OCI-LY7 (cell line): ENCODE results near the gene PCBP3. TPM values are rescaled to one million over a fixed set of nuclear protein-coding genes. Genes with fewer than 3 reads are reported as not detected.

Experiments used
- BruUV-seq: library from RNA; stranded (reverse); fragments of 400-500 nt; replicated peaks from 2 replicates; lab custom pipeline; 2021; lab: Mats Ljungman, UMichigan
- CTCF ChIA-PET: fragments of 300-600 bp; sonication (Branson Sonifier 250); formaldehyde crosslinking; loops from one replicate; lab custom pipeline; 2022; ENCODE audit warnings: antibody characterized with exemption; ENCODE audit not compliant: unreplicated experiment; lab: Charles Lee
- POLR2A ChIA-PET: fragments of 300-600 bp; sonication (Branson Sonifier 250); formaldehyde crosslinking; loops from one replicate; lab custom pipeline; 2022; ENCODE audit warnings: antibody characterized with exemption; lab: Charles Lee
- DNase-seq: peaks from one replicate; pipeline ENCODE4 v3.0.0-alpha.2; 2015; ENCODE audit warnings: low spot score
- H2AFZ ChIP-seq: fragments of 200-600 bp; sonication (generic), shearing (Covaris generic); 2 replicates; pipeline ENCODE4 v1.6.1; 2014; ENCODE audit warnings: mild to moderate bottlenecking, antibody characterized with exemption, low read length, moderate library complexity
- H3K27ac ChIP-seq: fragments of 200-600 bp; sonication (generic); 2 replicates; pipeline ENCODE4 v1.5.1; 2014; ENCODE audit warnings: mixed run types, low read depth, mild to moderate bottlenecking, moderate library complexity, low read length, inconsistent platforms; ENCODE audit not compliant: poor library complexity, severe bottlenecking
- H3K36me3 ChIP-seq: fragments of 200-600 bp; sonication (generic); 2 replicates; pipeline ENCODE4 v1.6.1; 2014; ENCODE audit warnings: mild to moderate bottlenecking, antibody characterized with exemption, low read length, moderate library complexity, mixed read lengths; ENCODE audit not compliant: insufficient read depth
- H3K4me1 ChIP-seq: fragments of 200-600 bp; sonication (generic); 2 replicates; pipeline ENCODE4 v1.5.1; 2014; ENCODE audit warnings: mild to moderate bottlenecking, low read length; ENCODE audit not compliant: insufficient read depth, poor library complexity, severe bottlenecking
- H3K4me2 ChIP-seq: fragments of 200-600 bp; sonication (generic); 2 replicates; pipeline ENCODE4 v1.6.1; 2014; ENCODE audit warnings: mild to moderate bottlenecking, low read length
- H3K4me3 ChIP-seq: fragments of 200-600 bp; sonication (generic); 2 replicates; pipeline ENCODE4 v1.5.1; 2014; ENCODE audit warnings: mild to moderate bottlenecking, low read depth, low read length; ENCODE audit not compliant: poor library complexity, severe bottlenecking
- H3K79me2 ChIP-seq: fragments of 200-600 bp; sonication (generic); 2 replicates; pipeline ENCODE4 v1.6.1; 2016; ENCODE audit warnings: low read depth, mild to moderate bottlenecking, low read length, moderate library complexity, mixed read lengths; ENCODE audit not compliant: insufficient read depth
- H3K9me2 ChIP-seq: fragments of 200-600 bp; sonication (generic); 2 replicates; pipeline ENCODE4 v1.6.1; 2016; ENCODE audit warnings: mild to moderate bottlenecking, low read length, mixed read lengths; ENCODE audit not compliant: insufficient read depth
- H3K9me3 ChIP-seq: fragments of 200-600 bp; sonication (generic); 2 replicates; pipeline ENCODE4 v1.6.1; 2014; ENCODE audit warnings: mild to moderate bottlenecking, mixed run types, low read length, mixed read lengths
- H4K20me1 ChIP-seq: fragments of 200-600 bp; sonication (generic); 2 replicates; pipeline ENCODE4 v1.6.1; 2014; ENCODE audit warnings: mild to moderate bottlenecking, antibody characterized with exemption, low read length, moderate library complexity, mixed read lengths; ENCODE audit not compliant: insufficient read depth
- CTCF ChIP-seq: fragments of 200-600 bp; sonication (generic); conservative IDR thresholded peaks from 2 replicates; pipeline ENCODE4 v1.5.1; 2014; ENCODE audit warnings: mild to moderate bottlenecking, antibody characterized with exemption, low read length, moderate library complexity, mixed read lengths
- EZH2phosphoT487 ChIP-seq: fragments of 200-600 bp; sonication (generic); IDR thresholded peaks from 2 replicates; pipeline ENCODE4 v1.6.1; 2018; ENCODE audit warnings: low read depth, borderline replicate concordance, mild to moderate bottlenecking, mixed run types, antibody characterized with exemption, low read length, moderate library complexity, mixed read lengths
- intact Hi-C: fragments of 100-400 bp; cut with micrococcal nuclease; formaldehyde crosslinking; loops from one replicate; pipeline ENCODE4 v1.10.0; 2022; ENCODE audit not compliant: unreplicated experiment
- total RNA-seq, 2 experiments: library from RNA; depleted of rRNA in 1 of 2; stranded (reverse); fragments of >200 nt in 1 of 2; shearing (Covaris generic) in 1 of 2; gene quantifications; 2 replicates each; pipeline ENCODE4 v1.2.3, GENCODE V29; 2014 to 2022

Gene PCBP3
- total RNA-seq, 2 experiments from 2014 or later = 0.61 TPM; not detected in 1

- Histone ChIP-seq H3K4me2 (no peak overlapping the region), H3K79me2 (no peaks in the 10 kb centered on the region), H2AFZ (no peak overlapping the region), H3K4me3 (no peak overlapping the region), H3K27ac (no peak overlapping the region), H3K9me2 (no peaks in the 10 kb centered on the region), H3K4me1 (no peaks in the 10 kb centered on the region), H3K36me3 (no peaks in the 10 kb centered on the region), H3K9me3 (no peaks in the 10 kb centered on the region), H4K20me1 (no peaks in the 10 kb centered on the region)
- DNase-seq = no peak
- BruUV-seq = no TSS peak
- TF ChIP-seq EZH2phosphoT487 (no peak), CTCF (no peak)
- ChIA-PET POLR2A (no interaction called here), CTCF (no interaction called here)
- intact Hi-C loops = no loop called here
Observed at GRCh38 chr21:45935628-45936027, 292.1 kb downstream of the PCBP3 start.

GRCh38 chr21:45937721-45938452 is 294.4 kb downstream of the PCBP3 start:
- Histone ChIP-seq H3K4me1 (no peaks in the 10 kb centered on the region), H3K4me2 (no peak overlapping the region), H4K20me1 (no peaks in the 10 kb centered on the region), H3K9me3 (no peaks in the 10 kb centered on the region), H3K9me2 (no peaks in the 10 kb centered on the region), H3K4me3 (no peak overlapping the region), H3K79me2 (no peaks in the 10 kb centered on the region), H3K36me3 (no peaks in the 10 kb centered on the region), H3K27ac (no peak overlapping the region), H2AFZ (no peak overlapping the region)
- no peak for DNase-seq
- intact Hi-C loops = no loop called here
- ChIA-PET POLR2A (no interaction called here), CTCF (no interaction called here)
- TF ChIP-seq EZH2phosphoT487 = no peak
- TF ChIP-seq CTCF = no peak
- BruUV-seq = no TSS peak

- no peaks in the 10 kb centered on the region for H3K9me3 ChIP-seq
- no peak overlapping the region for H2AFZ ChIP-seq
- POLR2A ChIA-PET = interaction anchor here (0.6 kb wide), 1 partner anchor 286 kb away, joined by 3 read pairs; no protein-coding TSS in a partner anchor
- no peaks in the 10 kb centered on the region for H3K4me1 ChIP-seq
- no peak overlapping the region for H3K27ac ChIP-seq
- no peak for TF ChIP-seq CTCF
- no peak for TF ChIP-seq EZH2phosphoT487
- no peak overlapping the region for H3K4me3 ChIP-seq
- H3K9me2 ChIP-seq = no peaks in the 10 kb centered on the region
- BruUV-seq = no TSS peak
- CTCF ChIA-PET = no interaction called here
- no peaks in the 10 kb centered on the region for H3K36me3 ChIP-seq
- intact Hi-C loops = no loop called here
- no peak for DNase-seq
- H3K4me2 ChIP-seq = no peak overlapping the region
- no peaks in the 10 kb centered on the region for H3K79me2 ChIP-seq
- H4K20me1 ChIP-seq = no peaks in the 10 kb centered on the region
Observed at GRCh38 chr21:45938453-45938755, 294.9 kb downstream of the PCBP3 start.
